Transverse colon (tissue), 3 donors: Measurements from ENCODE around the gene UBAC2.

Source experiments
- EP300 ChIP-seq: sonication (generic); formaldehyde crosslinking; IDR thresholded peaks from one replicate; pipeline ENCODE4 v1.6.1; 2017; ENCODE audit warnings: antibody characterized with exemption, low read depth
- POLR2A ChIP-seq: fragments of 450-650 bp; IDR thresholded peaks from one replicate; pipeline ENCODE4 v1.6.1; 2016; ENCODE audit warnings: antibody characterized with exemption, mild to moderate bottlenecking, moderate library complexity
- TF ChIP-seq, protein P1 (sequence below), 5 experiments: fragments of 200-600 bp in 3 of 5; fragments of 450-650 bp in 2 of 5; sonication (generic) in 3 of 5; IDR thresholded peaks; 1 replicate in 2 of 5; 2 replicates in 3 of 5; pipeline ENCODE4 v1.5.1; 2016 to 2017; ENCODE audit warnings: antibody characterized with exemption in 5 of 5, inconsistent platforms in 3 of 5, mild to moderate bottlenecking in 2 of 5, moderate library complexity in 1 of 5

GRCh38 chr13:99370481-99371275, 170.0 kb downstream of the UBAC2 start:
- TF ChIP-seq EP300 (no peak), POLR2A (no peak)
- TF ChIP-seq, protein P1, sequence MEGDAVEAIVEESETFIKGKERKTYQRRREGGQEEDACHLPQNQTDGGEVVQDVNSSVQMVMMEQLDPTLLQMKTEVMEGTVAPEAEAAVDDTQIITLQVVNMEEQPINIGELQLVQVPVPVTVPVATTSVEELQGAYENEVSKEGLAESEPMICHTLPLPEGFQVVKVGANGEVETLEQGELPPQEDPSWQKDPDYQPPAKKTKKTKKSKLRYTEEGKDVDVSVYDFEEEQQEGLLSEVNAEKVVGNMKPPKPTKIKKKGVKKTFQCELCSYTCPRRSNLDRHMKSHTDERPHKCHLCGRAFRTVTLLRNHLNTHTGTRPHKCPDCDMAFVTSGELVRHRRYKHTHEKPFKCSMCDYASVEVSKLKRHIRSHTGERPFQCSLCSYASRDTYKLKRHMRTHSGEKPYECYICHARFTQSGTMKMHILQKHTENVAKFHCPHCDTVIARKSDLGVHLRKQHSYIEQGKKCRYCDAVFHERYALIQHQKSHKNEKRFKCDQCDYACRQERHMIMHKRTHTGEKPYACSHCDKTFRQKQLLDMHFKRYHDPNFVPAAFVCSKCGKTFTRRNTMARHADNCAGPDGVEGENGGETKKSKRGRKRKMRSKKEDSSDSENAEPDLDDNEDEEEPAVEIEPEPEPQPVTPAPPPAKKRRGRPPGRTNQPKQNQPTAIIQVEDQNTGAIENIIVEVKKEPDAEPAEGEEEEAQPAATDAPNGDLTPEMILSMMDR (IDR thresholded peaks at IDR 0.05) = no peak
